H1 (cell line): Measurements from ENCODE around the gene SENP1. TPM values are rescaled to one million over a fixed set of nuclear protein-coding genes. Genes with fewer than 3 reads are reported as not detected.

Source experiments
- ATF3 ChIP-seq: IDR thresholded peaks from 2 replicates; pipeline ENCODE4 v1.6.1; 2011; ENCODE audit warnings: low read depth, mild to moderate bottlenecking, low read length; ENCODE audit not compliant: insufficient read depth
- BCL11A ChIP-seq, 2 experiments: IDR thresholded peaks; one replicate each; pipeline ENCODE4 v1.6.1; 2011; ENCODE audit warnings: low read depth in 2 of 2, low read length in 2 of 2, mild to moderate bottlenecking in 2 of 2
- CBX8 ChIP-seq: fragments of 300-800, 300-1000 bp; sonication (generic); IDR thresholded peaks from 2 replicates; pipeline ENCODE4 v1.7.1; 2016; ENCODE audit warnings: low read depth, low read length, borderline replicate concordance
- CEBPB ChIP-seq: IDR thresholded peaks from 2 replicates; pipeline ENCODE4 v1.6.1; 2012; ENCODE audit warnings: low read depth, low read length
- CHD1 ChIP-seq: IDR thresholded peaks from 2 replicates; pipeline ENCODE4 v1.6.1; 2012; ENCODE audit warnings: low read depth, low read length, improper control_type of control experiment
- E2F6 ChIP-seq: IDR thresholded peaks from 2 replicates; pipeline ENCODE4 v1.6.1; 2012; ENCODE audit warnings: inconsistent platforms
- EP300 ChIP-seq, 2 experiments: IDR thresholded peaks; 1 replicate in 1 of 2; 2 replicates in 1 of 2; pipeline ENCODE4 v1.6.1; 2011 to 2012; ENCODE audit warnings: low read depth in 2 of 2, low read length in 2 of 2, mild to moderate bottlenecking in 2 of 2, borderline replicate concordance in 1 of 2, inconsistent platforms in 1 of 2, moderate library complexity in 1 of 2
- EZH2 ChIP-seq: fragments of 200-600 bp; sonication (generic); IDR thresholded peaks from 2 replicates; pipeline ENCODE4 v1.7.1; 2012; ENCODE audit warnings: low read depth, mild to moderate bottlenecking, moderate library complexity, low read length, inconsistent platforms; ENCODE audit not compliant: severe bottlenecking
- GTF2F1 ChIP-seq: IDR thresholded peaks from 2 replicates; pipeline ENCODE4 v1.6.1; 2012; ENCODE audit warnings: low read depth, low read length, improper control_type of control experiment, borderline replicate concordance
- JUND ChIP-seq: IDR thresholded peaks from 2 replicates; pipeline ENCODE4 v1.6.1; 2011; ENCODE audit warnings: mild to moderate bottlenecking, improper control_type of control experiment, low read length
- POLR2A ChIP-seq, 2 experiments: IDR thresholded peaks; 1 replicate in 1 of 2; 2 replicates in 1 of 2; pipeline ENCODE4 v1.6.1; 2011; ENCODE audit warnings: low read depth in 2 of 2, low read length in 2 of 2, mild to moderate bottlenecking in 2 of 2; ENCODE audit errors: control extremely low read depth in 1 of 2
- RFX5 ChIP-seq: IDR thresholded peaks from 2 replicates; pipeline ENCODE4 v1.6.1; 2011; ENCODE audit warnings: low read depth, low read length, improper control_type of control experiment, borderline replicate concordance
- SP1 ChIP-seq: IDR thresholded peaks from 2 replicates; pipeline ENCODE4 v1.6.1; 2011; ENCODE audit warnings: low read depth, low read length
- SRF ChIP-seq: IDR thresholded peaks from 2 replicates; pipeline ENCODE4 v1.6.1; 2011; ENCODE audit warnings: mild to moderate bottlenecking, low read depth, low read length, moderate library complexity
- TBP ChIP-seq: IDR thresholded peaks from 2 replicates; pipeline ENCODE4 v1.6.1; 2011; ENCODE audit warnings: low read depth, low read length, improper control_type of control experiment
- TEAD4 ChIP-seq: IDR thresholded peaks from 2 replicates; pipeline ENCODE4 v1.6.1; 2012; ENCODE audit warnings: low read depth, low read length, inconsistent platforms, mixed read lengths
- polyA plus RNA-seq, 7 experiments: library from polyadenylated mRNA; depleted of rRNA in 3 of 7; stranded (reverse) in 5 of 7; unstranded in 2 of 7; fragments of >200 nt in 5 of 7; fragments of 200-250 nt in 2 of 7; gene quantifications; 1 replicate in 5 of 7; 2 replicates in 1 of 7; 4 replicates in 1 of 7; pipeline versions ENCODE4 v1.2.1 to v1.2.3, GENCODE V29; 2011 to 2013; ENCODE audit warnings: missing spikeins in 2 of 7, mixed read lengths in 2 of 7
- total RNA-seq: library from RNA; stranded (reverse); fragmentation: NEBNext Ultra II Directional; extraction: Animal tissue kit (Norgen Biotek cat#: 25700); gene quantifications from 2 replicates; pipeline ENCODE4 v1.2.1, GENCODE V29; 2021
- TF ChIP-seq, protein P1 (sequence below): IDR thresholded peaks from 2 replicates; pipeline ENCODE4 v1.6.1; 2011; ENCODE audit warnings: low read length, improper control_type of control experiment
- TF ChIP-seq, protein P2 (sequence below): IDR thresholded peaks from 2 replicates; pipeline ENCODE4 v1.6.1; 2012; ENCODE audit warnings: inconsistent platforms
- TF ChIP-seq, protein P3 (sequence below), 3 experiments: IDR thresholded peaks; 1 replicate in 2 of 3; 2 replicates in 1 of 3; pipeline versions ENCODE4 v1.5.1 to v1.6.1; 2011; ENCODE audit warnings: low read length in 3 of 3, mild to moderate bottlenecking in 3 of 3, inconsistent platforms in 2 of 3, low read depth in 1 of 3, moderate library complexity in 1 of 3; ENCODE audit not compliant: insufficient read depth in 1 of 3; ENCODE audit errors: control extremely low read depth in 1 of 3

Gene SENP1
- total and polyA plus RNA-seq, 2 of the 8 experiments (the other 6 are each of a cell fraction or from before 2014, with no cell fraction given) = 14.2 to 31.5 TPM

GRCh38 chr12:48105867-48106680, at the start of gene SENP1 (continued):
- TF ChIP-seq, protein P1, sequence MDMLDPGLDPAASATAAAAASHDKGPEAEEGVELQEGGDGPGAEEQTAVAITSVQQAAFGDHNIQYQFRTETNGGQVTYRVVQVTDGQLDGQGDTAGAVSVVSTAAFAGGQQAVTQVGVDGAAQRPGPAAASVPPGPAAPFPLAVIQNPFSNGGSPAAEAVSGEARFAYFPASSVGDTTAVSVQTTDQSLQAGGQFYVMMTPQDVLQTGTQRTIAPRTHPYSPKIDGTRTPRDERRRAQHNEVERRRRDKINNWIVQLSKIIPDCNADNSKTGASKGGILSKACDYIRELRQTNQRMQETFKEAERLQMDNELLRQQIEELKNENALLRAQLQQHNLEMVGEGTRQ = no peak
- TF ChIP-seq TEAD4 = 0 out of 2 replicates have a peak, but pooled peaks have one; percentile 1
- TF ChIP-seq CBX8 = no peak
- no peak for TF ChIP-seq EZH2
- peak in 1 of 2 experiments; percentile 59; a peak in 1 of 3 replicates for TF ChIP-seq EP300 (IDR thresholded peaks at IDR 0.05; ENCODE audit: borderline replicate concordance in 1 of 2, low read depth in 2 of 2, low read length in 2 of 2)
- TF ChIP-seq E2F6 = peak; percentile 43; the same call in 1 of the 2 replicates
- TF ChIP-seq SP1 = peak; percentile 52
- peak; percentile 41; the same call in 1 of the 2 replicates for TF ChIP-seq SRF
- peak; percentile 59 to 97 for TF ChIP-seq POLR2A (IDR thresholded peaks at IDR 0.05; ENCODE audit: control extremely low read depth in 1 of 2, low read depth in 2 of 2, low read length in 2 of 2)
- TF ChIP-seq BCL11A (IDR thresholded peaks at IDR 0.05; ENCODE audit: low read depth in 2 of 2, low read length in 2 of 2) = no peak
- TF ChIP-seq TBP = peak; percentile 71; the same call in 1 of the 2 replicates
- TF ChIP-seq JUND = no peak
- no peak for TF ChIP-seq GTF2F1
- TF ChIP-seq, protein P2, sequence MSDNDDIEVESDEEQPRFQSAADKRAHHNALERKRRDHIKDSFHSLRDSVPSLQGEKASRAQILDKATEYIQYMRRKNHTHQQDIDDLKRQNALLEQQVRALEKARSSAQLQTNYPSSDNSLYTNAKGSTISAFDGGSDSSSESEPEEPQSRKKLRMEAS = no peak; the same call in none of the 2 replicates
- TF ChIP-seq CHD1 = no peak
- TF ChIP-seq, protein P3, sequence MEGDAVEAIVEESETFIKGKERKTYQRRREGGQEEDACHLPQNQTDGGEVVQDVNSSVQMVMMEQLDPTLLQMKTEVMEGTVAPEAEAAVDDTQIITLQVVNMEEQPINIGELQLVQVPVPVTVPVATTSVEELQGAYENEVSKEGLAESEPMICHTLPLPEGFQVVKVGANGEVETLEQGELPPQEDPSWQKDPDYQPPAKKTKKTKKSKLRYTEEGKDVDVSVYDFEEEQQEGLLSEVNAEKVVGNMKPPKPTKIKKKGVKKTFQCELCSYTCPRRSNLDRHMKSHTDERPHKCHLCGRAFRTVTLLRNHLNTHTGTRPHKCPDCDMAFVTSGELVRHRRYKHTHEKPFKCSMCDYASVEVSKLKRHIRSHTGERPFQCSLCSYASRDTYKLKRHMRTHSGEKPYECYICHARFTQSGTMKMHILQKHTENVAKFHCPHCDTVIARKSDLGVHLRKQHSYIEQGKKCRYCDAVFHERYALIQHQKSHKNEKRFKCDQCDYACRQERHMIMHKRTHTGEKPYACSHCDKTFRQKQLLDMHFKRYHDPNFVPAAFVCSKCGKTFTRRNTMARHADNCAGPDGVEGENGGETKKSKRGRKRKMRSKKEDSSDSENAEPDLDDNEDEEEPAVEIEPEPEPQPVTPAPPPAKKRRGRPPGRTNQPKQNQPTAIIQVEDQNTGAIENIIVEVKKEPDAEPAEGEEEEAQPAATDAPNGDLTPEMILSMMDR (IDR thresholded peaks at IDR 0.05; ENCODE audit: control extremely low read depth in 1 of 3, insufficient read depth in 1 of 3, low read depth in 1 of 3, low read length in 3 of 3) = no peak
- TF ChIP-seq ATF3 = no peak
- no peak for TF ChIP-seq CEBPB
- TF ChIP-seq RFX5 = no peak
